BLaER1 (cell line): Measurements from ENCODE around the gene LMLN.
"Not testable (repeated sequence)": the region's sequence is repeated elsewhere in the genome, so short reads cannot be mapped to it uniquely, and the experiment has no call there.

ENCODE experiments used
- H3K27ac ChIP-seq: shearing (Covaris generic); formaldehyde crosslinking; 2 replicates; pipeline ENCODE4 v1.8.1; 2022
- H3K27me3 ChIP-seq: shearing (Covaris generic); formaldehyde crosslinking; 2 replicates; pipeline ENCODE4 v1.8.1; 2022
- H3K36me3 ChIP-seq: shearing (Covaris generic); formaldehyde crosslinking; 2 replicates; pipeline ENCODE4 v1.8.1; 2022
- H3K4me1 ChIP-seq: shearing (Covaris generic); formaldehyde crosslinking; 2 replicates; pipeline ENCODE4 v1.8.1; 2022
- H3K4me2 ChIP-seq: shearing (Covaris generic); formaldehyde crosslinking; 2 replicates; pipeline ENCODE4 v1.8.1; 2022
- H3K4me3 ChIP-seq: shearing (Covaris generic); formaldehyde crosslinking; 2 replicates; pipeline ENCODE4 v1.8.1; 2022
- H3K9ac ChIP-seq: shearing (Covaris generic); formaldehyde crosslinking; 2 replicates; pipeline ENCODE4 v1.8.1; 2022
- H3K9me3 ChIP-seq: shearing (Covaris generic); formaldehyde crosslinking; 2 replicates; pipeline ENCODE4 v1.8.1; 2022
- H4K20me1 ChIP-seq: shearing (Covaris generic); formaldehyde crosslinking; 2 replicates; pipeline ENCODE4 v1.8.1; 2022
- Cebpa-rat ChIP-seq: shearing (Covaris generic); IDR thresholded peaks from 2 replicates; pipeline ENCODE4 v1.8.1; 2022

The LMLN gene, protein sequence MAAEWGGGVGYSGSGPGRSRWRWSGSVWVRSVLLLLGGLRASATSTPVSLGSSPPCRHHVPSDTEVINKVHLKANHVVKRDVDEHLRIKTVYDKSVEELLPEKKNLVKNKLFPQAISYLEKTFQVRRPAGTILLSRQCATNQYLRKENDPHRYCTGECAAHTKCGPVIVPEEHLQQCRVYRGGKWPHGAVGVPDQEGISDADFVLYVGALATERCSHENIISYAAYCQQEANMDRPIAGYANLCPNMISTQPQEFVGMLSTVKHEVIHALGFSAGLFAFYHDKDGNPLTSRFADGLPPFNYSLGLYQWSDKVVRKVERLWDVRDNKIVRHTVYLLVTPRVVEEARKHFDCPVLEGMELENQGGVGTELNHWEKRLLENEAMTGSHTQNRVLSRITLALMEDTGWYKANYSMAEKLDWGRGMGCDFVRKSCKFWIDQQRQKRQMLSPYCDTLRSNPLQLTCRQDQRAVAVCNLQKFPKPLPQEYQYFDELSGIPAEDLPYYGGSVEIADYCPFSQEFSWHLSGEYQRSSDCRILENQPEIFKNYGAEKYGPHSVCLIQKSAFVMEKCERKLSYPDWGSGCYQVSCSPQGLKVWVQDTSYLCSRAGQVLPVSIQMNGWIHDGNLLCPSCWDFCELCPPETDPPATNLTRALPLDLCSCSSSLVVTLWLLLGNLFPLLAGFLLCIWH

DNA sequence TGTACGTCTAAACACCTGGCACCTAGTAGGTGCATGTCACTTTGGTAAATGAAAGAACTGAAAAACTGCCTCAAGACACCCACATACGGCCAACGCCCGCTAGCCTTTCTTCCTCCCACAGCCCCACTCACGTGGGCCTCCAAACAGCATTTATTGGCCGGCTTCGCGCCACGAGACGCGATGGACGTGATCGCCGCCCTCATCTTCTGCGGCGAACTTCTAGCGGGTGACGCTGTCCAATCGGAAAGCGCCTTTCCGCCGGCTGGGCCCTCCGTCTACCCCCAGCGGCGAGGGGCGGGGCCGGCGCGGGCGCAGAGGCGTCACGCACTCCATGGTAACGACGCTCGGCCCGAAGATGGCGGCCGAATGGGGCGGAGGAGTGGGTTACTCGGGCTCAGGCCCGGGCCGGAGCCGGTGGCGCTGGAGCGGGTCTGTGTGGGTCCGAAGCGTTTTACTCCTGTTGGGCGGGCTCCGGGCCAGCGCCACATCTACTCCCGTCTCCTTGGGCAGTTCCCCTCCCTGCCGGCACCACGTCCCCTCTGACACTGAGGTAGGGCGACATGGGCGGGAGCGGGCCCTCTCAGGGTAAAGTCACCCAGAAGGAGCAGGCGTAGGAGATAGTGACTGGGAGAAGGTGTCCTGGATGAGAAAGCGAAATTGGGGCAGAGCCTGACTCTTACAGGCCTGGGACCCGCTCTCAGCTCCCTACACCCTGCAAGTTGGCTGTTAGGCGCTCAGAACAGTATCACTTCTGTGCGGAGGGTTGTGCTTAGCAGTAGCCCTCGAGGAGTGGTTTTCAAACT lies at the start of gene LMLN:
Gene LMLN (plus strand): TSS at position 327 of the 803 bp plus-strand sequence. CDS start 29 bp downstream, at position 356.
- Histone ChIP-seq H3K27me3 (no peaks in the 10 kb centered on the region), H3K4me3 (peak within 1 kb of the TSS; percentile 80), H3K9me3 (no peaks in the 10 kb centered on the region), H3K4me1 (peaks cover 38% of the 10 kb centered on the region), H4K20me1 (peaks cover 25% of the 10 kb centered on the region), H3K27ac (peak within 1 kb of the TSS; percentile 39), H3K9ac (peak within 1 kb of the TSS; percentile 74), H3K36me3 (peaks cover 26% of the 10 kb centered on the region), H3K4me2 (peak within 1 kb of the TSS; percentile 95)
- no peak for TF ChIP-seq Cebpa-rat

DNA sequence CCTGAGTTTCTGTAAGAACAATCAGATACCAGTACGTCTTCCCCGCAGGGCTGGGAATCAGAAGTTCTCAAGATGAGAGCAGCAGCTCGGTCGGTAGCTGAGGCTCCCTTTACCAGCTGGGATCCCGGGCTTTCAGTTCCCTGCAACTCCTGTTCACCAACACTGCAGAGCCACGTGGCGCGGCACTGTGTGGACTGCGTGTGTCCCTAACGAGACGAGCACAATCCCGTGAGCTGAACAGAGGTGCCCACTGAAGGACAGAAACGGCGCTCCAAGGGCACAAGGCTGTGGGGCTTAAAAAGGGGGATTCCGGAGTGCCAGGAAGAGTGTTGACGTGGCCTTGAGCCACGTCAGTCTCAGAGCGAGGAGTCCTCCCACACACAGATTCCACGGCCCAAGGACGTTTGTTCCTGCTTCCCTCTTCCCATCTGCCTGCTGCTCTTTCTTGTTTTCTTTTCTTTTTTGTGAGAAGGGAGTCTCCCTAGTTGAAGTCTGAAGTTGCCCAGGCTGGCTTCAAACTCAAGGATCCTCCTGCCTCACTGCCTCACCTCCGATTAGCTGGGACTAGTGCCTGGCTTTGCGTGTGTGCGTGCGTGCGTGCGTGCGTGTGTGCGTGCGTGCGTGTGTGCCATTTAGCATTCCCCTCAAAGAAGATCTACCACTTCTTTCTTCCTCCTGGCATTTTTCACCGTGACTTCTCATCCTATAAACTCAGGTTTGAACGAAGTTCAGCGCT lies 47.1 kb upstream of the LMLN start:
- Histone ChIP-seq H4K20me1 (no peaks in the 10 kb centered on the region), H3K4me2 (no peak overlapping the region), H3K9ac (no peak overlapping the region), H3K4me1 (no peaks in the 10 kb centered on the region), H3K9me3 (no peaks in the 10 kb centered on the region), H3K27me3 (no peaks in the 10 kb centered on the region), H3K4me3 (no peak overlapping the region), H3K27ac (no peak overlapping the region), H3K36me3 (no peaks in the 10 kb centered on the region)
- no peak for TF ChIP-seq Cebpa-rat

GRCh38 chr3:197913641-197914380 lies 46.2 kb upstream of the LMLN start:
- no peak overlapping the region for H3K4me3 ChIP-seq
- H3K27me3 ChIP-seq = no peaks in the 10 kb centered on the region
- no peaks in the 10 kb centered on the region for H3K9me3 ChIP-seq
- H3K27ac ChIP-seq = no peak overlapping the region
- H4K20me1 ChIP-seq = no peaks in the 10 kb centered on the region
- no peaks in the 10 kb centered on the region for H3K4me1 ChIP-seq
- H3K36me3 ChIP-seq = no peaks in the 10 kb centered on the region
- no peak for TF ChIP-seq Cebpa-rat
- no peak overlapping the region for H3K4me2 ChIP-seq
- H3K9ac ChIP-seq = no peak overlapping the region

DNA sequence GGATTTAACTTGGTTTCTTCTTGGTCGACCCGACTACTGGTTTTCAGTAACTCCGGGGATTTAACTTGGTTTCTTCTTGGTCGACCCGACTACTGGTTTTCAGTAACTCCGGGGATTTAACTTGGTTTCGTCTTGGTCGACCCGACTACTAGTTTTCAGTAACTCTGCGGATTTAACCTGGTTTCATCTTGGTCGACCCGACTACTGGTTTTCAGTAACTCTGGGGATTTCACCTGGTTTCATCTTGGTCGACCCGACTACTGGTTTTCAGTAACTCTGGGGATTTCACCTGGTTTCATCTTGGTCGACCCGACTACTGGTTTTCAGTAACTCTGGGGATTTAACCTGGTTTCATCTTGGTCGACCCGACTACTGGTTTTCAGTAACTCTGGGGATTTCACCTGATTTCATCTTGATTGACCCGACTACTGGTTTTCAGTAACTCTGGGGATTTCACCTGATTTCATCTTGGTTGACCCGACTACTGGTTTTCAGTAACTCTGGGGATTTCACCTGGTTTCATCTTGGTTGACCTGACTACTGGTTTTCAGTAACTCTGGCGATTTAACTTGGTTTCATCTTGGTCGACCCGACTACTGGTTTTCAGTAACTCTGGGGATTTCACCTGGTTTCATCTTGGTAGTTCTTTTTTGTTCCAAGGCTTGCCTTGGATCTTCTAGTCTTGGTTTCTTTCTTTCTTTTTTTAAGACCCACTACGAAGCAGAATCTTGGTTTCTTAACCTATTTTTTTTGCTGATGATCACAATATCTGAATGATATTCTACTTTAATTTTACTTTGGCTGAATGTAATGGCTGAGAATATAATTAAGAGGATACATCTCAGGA lies 38.4 kb upstream of the LMLN start:
- not testable (repeated sequence) for H3K36me3 ChIP-seq, H3K4me3 ChIP-seq, H3K9me3 ChIP-seq, H3K4me2 ChIP-seq, H3K4me1 ChIP-seq, H3K27me3 ChIP-seq, H4K20me1 ChIP-seq, H3K27ac ChIP-seq, H3K9ac ChIP-seq

GRCh38 chr3:197926418-197926817 lies 33.6 kb upstream of the LMLN start:
- Histone ChIP-seq H3K4me3 (no peak overlapping the region), H3K27ac (no peak overlapping the region), H3K27me3 (no peaks in the 10 kb centered on the region), H3K9ac (no peak overlapping the region), H3K4me1 (no peaks in the 10 kb centered on the region), H3K9me3 (no peaks in the 10 kb centered on the region), H4K20me1 (no peaks in the 10 kb centered on the region), H3K36me3 (no peaks in the 10 kb centered on the region), H3K4me2 (no peak overlapping the region)
- TF ChIP-seq Cebpa-rat = no peak

DNA sequence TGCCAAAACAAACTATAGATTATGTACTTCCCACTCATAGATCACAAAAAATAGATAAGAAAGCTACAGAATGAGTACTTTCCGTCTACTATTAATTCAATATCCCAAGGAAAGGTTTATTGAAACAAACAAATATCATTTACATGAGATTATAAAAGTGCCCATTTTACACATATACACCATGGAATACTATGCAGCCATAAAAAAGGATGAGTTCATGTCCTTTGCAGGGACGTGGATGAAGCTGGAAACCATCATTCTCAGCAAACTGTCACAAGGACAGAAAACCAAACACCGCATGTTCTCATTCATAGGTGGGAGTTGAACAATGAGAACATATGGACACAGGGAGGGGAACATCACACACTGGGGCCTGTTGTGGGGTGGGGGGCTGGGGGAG lies 32.4 kb upstream of the LMLN start:
- H3K4me2 ChIP-seq, H3K4me1 ChIP-seq, H3K27ac ChIP-seq, H3K9me3 ChIP-seq, H4K20me1 ChIP-seq, H3K36me3 ChIP-seq, H3K9ac ChIP-seq, H3K27me3 ChIP-seq, H3K4me3 ChIP-seq: not testable (repeated sequence)

DNA sequence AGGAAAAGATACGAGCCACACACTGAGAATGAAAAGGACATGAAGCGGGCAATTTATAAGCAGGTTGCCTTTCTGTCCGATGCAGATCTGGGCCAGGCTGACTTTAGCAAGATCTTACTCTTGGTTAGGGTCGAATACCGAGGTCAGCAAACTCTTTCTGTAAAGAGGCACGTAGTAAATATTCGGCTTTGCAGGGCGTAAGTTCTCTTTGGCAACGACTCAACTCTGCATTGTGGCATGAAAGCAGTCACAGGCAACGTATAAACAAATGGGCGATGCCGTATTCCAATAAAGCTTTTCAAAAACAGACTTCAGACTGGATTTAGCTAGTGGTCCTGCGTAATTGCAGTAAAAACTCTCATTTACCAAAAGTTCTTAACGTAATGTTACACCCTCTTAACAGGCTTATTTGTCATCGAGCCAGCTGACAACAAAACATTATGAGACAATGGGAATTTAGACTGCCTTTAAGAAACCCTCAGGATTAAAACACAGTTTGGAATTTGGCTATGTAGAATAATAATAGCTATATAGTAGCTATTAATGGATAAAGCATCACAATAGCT lies 23.1 kb upstream of the LMLN start:
- no peak overlapping the region for H3K9ac ChIP-seq
- H3K4me1 ChIP-seq = no peaks in the 10 kb centered on the region
- no peaks in the 10 kb centered on the region for H3K9me3 ChIP-seq
- H3K4me3 ChIP-seq = no peak overlapping the region
- no peak for TF ChIP-seq Cebpa-rat
- no peaks in the 10 kb centered on the region for H4K20me1 ChIP-seq
- no peak overlapping the region for H3K27ac ChIP-seq
- H3K27me3 ChIP-seq = no peaks in the 10 kb centered on the region
- no peak overlapping the region for H3K4me2 ChIP-seq
- no peaks in the 10 kb centered on the region for H3K36me3 ChIP-seq

- TF ChIP-seq Cebpa-rat = no peak
- H3K9me3 ChIP-seq = no peaks in the 10 kb centered on the region
- no peaks in the 10 kb centered on the region for H3K27me3 ChIP-seq
- no peaks in the 10 kb centered on the region for H3K36me3 ChIP-seq
- no peaks in the 10 kb centered on the region for H3K4me1 ChIP-seq
- no peaks in the 10 kb centered on the region for H4K20me1 ChIP-seq
- H3K4me3 ChIP-seq = no peak overlapping the region
- H3K27ac ChIP-seq = no peak overlapping the region
- H3K4me2 ChIP-seq = no peak overlapping the region
- no peak overlapping the region for H3K9ac ChIP-seq
Observed at GRCh38 chr3:197940745-197941384, 19.2 kb upstream of the LMLN start.
